ENCODE results near the gene GDF10.

DNA sequence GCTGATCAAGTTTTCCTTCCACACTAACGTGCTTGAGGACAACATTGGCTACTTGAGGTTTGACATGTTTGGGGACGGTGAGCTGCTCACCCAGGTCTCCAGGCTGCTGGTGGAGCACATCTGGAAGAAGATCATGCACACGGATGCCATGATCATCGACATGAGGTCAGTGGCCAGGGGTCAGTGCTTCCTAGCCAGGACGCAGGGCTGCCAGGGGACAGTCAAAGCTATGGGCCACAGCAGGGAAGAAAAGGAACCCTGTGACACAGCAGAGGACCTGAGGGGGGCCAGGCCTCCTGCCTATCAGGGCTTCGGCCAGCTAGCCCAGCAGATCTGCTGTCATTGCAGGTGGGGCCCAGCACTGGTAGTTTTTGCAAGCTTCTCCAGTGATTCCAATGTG lies 53.4 kb downstream of the GDF10 start:
- TF ChIP-seq, protein P1, sequence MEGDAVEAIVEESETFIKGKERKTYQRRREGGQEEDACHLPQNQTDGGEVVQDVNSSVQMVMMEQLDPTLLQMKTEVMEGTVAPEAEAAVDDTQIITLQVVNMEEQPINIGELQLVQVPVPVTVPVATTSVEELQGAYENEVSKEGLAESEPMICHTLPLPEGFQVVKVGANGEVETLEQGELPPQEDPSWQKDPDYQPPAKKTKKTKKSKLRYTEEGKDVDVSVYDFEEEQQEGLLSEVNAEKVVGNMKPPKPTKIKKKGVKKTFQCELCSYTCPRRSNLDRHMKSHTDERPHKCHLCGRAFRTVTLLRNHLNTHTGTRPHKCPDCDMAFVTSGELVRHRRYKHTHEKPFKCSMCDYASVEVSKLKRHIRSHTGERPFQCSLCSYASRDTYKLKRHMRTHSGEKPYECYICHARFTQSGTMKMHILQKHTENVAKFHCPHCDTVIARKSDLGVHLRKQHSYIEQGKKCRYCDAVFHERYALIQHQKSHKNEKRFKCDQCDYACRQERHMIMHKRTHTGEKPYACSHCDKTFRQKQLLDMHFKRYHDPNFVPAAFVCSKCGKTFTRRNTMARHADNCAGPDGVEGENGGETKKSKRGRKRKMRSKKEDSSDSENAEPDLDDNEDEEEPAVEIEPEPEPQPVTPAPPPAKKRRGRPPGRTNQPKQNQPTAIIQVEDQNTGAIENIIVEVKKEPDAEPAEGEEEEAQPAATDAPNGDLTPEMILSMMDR (IDR thresholded peaks at IDR 0.05; ENCODE audit: poor library complexity): no peak
- TF ChIP-seq EZH2phosphoT487 (IDR thresholded peaks at IDR 0.05; ENCODE audit: low read depth, severe bottlenecking, unreplicated experiment): no peak
- TF ChIP-seq EZH2 (IDR thresholded peaks at IDR 0.05; ENCODE audit: borderline replicate concordance): no peak
